Measurements from ENCODE around the gene SERPINE1.

DNA sequence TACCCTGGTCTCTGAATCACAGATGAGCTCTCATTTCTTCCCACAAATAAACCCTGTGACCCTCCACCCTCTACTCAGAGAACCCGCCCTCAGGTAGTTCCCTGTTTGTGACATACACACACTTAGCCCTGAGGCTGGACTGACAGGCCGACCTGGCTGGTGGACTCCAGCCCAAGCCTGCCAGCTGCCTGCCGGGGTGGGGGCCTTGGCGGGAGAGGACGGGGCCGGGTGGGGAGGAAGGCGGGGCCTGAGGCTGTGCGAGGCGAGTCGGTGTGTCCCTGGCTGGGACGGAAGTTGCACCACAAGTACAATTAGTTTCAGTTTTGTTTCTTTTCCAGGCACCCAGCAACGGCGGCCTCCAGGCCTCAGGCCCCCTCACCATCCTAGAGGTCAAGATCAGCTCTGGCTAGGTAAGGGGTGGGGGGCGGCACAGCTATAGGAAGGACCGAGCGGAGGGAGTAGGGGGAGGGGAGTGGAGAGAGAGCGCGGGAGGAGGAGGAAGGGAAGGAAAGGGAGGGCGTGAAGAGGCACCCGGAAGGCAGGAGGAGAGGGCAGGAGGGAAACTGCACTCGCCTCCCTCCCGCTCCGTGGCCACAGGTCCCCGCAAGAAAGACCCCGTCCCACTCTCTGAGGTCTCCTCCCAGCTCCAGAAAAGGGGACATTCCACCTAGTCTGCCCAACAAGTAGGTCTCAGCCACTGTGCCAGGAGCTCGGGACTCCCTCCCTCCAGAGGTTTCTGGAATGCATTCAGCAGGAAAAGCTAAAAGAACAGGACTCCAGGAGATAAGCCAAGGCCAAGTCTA, 41.5 kb upstream of the SERPINE1 start, which contains the start of gene TRIM56:
- TF ChIP-seq, protein P1, sequence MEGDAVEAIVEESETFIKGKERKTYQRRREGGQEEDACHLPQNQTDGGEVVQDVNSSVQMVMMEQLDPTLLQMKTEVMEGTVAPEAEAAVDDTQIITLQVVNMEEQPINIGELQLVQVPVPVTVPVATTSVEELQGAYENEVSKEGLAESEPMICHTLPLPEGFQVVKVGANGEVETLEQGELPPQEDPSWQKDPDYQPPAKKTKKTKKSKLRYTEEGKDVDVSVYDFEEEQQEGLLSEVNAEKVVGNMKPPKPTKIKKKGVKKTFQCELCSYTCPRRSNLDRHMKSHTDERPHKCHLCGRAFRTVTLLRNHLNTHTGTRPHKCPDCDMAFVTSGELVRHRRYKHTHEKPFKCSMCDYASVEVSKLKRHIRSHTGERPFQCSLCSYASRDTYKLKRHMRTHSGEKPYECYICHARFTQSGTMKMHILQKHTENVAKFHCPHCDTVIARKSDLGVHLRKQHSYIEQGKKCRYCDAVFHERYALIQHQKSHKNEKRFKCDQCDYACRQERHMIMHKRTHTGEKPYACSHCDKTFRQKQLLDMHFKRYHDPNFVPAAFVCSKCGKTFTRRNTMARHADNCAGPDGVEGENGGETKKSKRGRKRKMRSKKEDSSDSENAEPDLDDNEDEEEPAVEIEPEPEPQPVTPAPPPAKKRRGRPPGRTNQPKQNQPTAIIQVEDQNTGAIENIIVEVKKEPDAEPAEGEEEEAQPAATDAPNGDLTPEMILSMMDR (IDR thresholded peaks at IDR 0.05; ENCODE audit: low read length), result no peak
- no peak for TF ChIP-seq EZH2 (optimal IDR thresholded peaks at IDR 0.05; ENCODE audit: low read depth, low read length)
